Measurements from ENCODE around the gene NLGN2. TPM values are rescaled to one million over a fixed set of nuclear protein-coding genes. Genes with fewer than 3 reads are reported as not detected.

Gene NLGN2
- total and polyA plus RNA-seq, 9 donors, result 11.4 to 76.2 (median 49.4) TPM

DNA sequence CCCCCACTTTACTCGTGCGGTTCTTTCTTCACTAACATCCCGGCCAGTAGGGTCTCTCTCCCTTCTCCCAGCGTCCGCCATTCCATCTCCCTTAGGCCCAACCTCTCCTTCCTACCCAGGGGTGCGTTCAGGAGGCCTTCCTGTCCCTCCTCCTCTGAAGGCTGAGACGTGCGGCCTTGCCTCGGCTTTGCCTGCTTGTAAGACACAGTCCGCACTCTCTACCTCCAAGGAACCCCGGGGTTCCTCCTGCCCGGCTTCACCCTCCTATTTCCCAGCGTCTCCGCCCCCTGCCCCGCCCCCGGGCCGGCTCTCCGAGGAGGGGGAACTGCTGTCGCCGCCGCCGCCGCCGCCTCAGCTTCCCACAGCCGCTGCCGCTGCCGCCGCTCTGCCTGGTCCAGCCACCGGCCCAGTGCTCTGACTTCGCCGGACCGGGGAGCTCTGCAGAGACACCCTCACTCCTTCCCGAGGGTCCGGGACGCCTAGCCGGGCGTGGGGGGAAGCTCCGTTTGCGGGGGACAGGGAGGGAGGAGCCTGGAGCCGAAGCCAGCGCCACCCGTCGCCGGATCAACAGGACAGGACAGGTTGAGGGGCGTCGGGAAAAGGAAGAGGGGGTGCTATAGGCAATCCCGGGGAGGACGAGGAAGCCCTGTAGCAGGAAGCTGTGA, 30.4 kb downstream of the NLGN2 start:
- intact Hi-C loops (cut with DNase I), result loop anchor here in 2 of 4 donors (10.0 kb wide), 1 partner anchor 83 kb away; the partner anchor contains the start of genes KCTD11 (in 2 of the 2) and TMEM95 (in 2 of the 2)
- Histone ChIP-seq H3K4me1 (ENCODE audit: insufficient read depth) (peaks cover 4% of the 10 kb centered on the region), H3K27me3 (no peaks in the 10 kb centered on the region), H3K4me3 (no peak overlapping the region), H3K27ac (no peak overlapping the region), H3K9me3 (no peaks in the 10 kb centered on the region), H3K36me3 (no peaks in the 10 kb centered on the region)
- TF ChIP-seq POLR2A (IDR thresholded peaks at IDR 0.05), result no peak
- TF ChIP-seq, protein P1, sequence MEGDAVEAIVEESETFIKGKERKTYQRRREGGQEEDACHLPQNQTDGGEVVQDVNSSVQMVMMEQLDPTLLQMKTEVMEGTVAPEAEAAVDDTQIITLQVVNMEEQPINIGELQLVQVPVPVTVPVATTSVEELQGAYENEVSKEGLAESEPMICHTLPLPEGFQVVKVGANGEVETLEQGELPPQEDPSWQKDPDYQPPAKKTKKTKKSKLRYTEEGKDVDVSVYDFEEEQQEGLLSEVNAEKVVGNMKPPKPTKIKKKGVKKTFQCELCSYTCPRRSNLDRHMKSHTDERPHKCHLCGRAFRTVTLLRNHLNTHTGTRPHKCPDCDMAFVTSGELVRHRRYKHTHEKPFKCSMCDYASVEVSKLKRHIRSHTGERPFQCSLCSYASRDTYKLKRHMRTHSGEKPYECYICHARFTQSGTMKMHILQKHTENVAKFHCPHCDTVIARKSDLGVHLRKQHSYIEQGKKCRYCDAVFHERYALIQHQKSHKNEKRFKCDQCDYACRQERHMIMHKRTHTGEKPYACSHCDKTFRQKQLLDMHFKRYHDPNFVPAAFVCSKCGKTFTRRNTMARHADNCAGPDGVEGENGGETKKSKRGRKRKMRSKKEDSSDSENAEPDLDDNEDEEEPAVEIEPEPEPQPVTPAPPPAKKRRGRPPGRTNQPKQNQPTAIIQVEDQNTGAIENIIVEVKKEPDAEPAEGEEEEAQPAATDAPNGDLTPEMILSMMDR (IDR thresholded peaks at IDR 0.05), result no peak
- TF ChIP-seq EP300 (IDR thresholded peaks at IDR 0.05), result no peak
- peak in 2 of 5 donors; percentile 52 to 62 for DNase-seq
- 5 to 15% (median 10%) methylated on average over 46 to 48 of the region's 48 CpGs for WGBS, 3 donors

DNA sequence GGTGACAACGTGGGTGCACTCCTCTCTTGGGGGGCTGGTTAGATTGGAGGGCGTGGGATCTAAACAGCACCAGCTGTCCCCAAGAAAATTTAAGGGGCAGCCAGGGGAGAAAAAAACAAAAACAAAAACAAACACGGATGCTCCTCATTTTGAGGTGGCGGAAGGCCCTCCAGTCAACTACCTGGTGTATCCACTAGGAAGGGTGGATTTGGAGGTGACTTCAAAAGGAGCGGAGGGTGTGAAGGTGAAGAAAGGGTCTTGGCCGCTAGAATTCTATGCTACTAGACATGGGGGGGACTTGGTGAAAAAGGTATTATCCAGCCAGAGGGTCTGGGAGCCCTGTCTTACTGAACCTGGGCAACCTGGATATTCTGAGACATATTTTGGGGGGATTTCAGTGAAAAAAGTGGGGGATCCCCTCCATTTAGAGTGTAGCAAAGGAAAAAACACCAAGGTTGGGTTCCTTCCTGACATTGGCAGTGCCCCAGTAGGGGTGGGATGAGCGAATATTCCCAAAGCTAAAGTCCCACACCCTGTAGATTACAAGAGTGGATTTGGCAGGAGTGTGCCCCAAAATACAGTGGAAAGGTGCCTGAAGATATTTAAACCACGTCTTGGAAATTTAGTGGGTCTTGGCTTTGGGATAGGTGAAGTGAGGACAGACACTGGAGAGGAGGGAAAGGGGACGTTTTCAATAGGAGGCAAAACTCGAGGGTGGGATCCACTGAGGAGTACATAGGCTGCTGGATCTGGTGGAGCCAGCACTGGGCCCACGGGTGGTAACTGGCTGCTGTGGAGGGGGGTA, 31.2 kb downstream of the NLGN2 start:
- H3K36me3 ChIP-seq, result no peaks in the 10 kb centered on the region
- no peak for DNase-seq
- TF ChIP-seq EP300 (IDR thresholded peaks at IDR 0.05) (no peak), POLR2A (IDR thresholded peaks at IDR 0.05) (no peak)
- TF ChIP-seq, protein P1 (IDR thresholded peaks at IDR 0.05), result no peak
- intact Hi-C loops (cut with DNase I), result loop anchor here in 2 of 4 donors (1.0 to 10.0 kb wide), 2 partner anchors 20 to 84 kb away; partner anchors contain the start of genes KCTD11 (in 2 of the 2) and TMEM95 (in 2 of the 2)
- 44 to 49% (median 48%) methylated on average over 11 of the region's 11 CpGs for WGBS, 3 donors
- peaks cover 4% of the 10 kb centered on the region for H3K4me1 ChIP-seq (ENCODE audit: insufficient read depth)
- no peaks in the 10 kb centered on the region for H3K27me3 ChIP-seq
- no peaks in the 10 kb centered on the region for H3K9me3 ChIP-seq
- H3K27ac ChIP-seq, result no peak overlapping the region
- H3K4me3 ChIP-seq, result no peak overlapping the region

DNA sequence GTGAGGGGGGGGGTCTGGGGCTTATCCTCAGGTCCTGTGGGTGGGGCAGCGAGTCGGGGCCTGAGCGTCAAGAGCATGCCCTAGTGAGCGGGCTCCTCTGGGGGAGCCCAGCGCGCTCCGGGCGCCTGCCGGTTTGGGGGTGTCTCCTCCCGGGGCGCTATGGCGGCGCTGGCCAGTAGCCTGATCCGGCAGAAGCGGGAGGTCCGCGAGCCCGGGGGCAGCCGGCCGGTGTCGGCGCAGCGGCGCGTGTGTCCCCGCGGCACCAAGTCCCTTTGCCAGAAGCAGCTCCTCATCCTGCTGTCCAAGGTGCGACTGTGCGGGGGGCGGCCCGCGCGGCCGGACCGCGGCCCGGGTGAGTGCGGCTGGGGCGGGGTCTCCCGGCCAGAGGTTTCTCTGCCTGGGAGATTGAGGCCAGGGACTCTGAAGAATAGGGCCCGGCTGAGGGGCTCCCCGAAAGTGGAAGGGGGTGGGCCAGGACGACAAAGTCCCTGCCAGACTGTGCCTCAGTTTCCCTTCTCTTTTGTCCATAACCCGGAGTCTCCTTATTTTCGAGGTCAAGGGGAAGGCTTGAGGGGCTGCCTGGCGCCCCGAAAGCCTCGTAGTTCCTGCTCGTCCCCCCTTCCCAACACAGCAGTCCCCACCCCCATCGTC, 31.9 kb downstream of the NLGN2 start, which contains the start of gene FGF11:
TSS of gene FGF11 (plus strand) at position 51 of the 651 bp plus-strand sequence. CDS start at position 160, 109 bp downstream.
- TF ChIP-seq POLR2A (IDR thresholded peaks at IDR 0.05) (no peak), EP300 (IDR thresholded peaks at IDR 0.05) (no peak)
- TF ChIP-seq, protein P1 (IDR thresholded peaks at IDR 0.05), result no peak
- Histone ChIP-seq H3K27me3 (no peaks in the 10 kb centered on the region), H3K36me3 (no peaks in the 10 kb centered on the region), H3K4me1 (ENCODE audit: insufficient read depth) (peaks cover 4% of the 10 kb centered on the region), H3K4me3 (peak within 1 kb of the TSS; percentile 18), H3K27ac (peak within 1 kb of the TSS in 1 of 2 donors; percentile 24), H3K9me3 (no peaks in the 10 kb centered on the region)
- 1 to 2% (median 2%) methylated on average over 48 to 50 of the region's 50 CpGs for WGBS, 3 donors
- intact Hi-C loops (cut with DNase I), result loop anchor here in 3 of 4 donors (1.0 to 10.0 kb wide), 3 partner anchors 20 to 85 kb away; partner anchors contain the start of genes ZBTB4 (in 3 of the 3), KCTD11 (in 2 of the 3) and TMEM95 (in 2 of the 3)
- DNase-seq, result no peak
